ENCODE data around the gene SOWAHA. TPM values are rescaled to one million over a fixed set of nuclear protein-coding genes. Genes with fewer than 3 reads are reported as not detected.
"Not testable (repeated sequence)": the region's sequence is repeated elsewhere in the genome, so short reads cannot be mapped to it uniquely, and the experiment has no call there.

The SOWAHA gene
- total and polyA plus RNA-seq, 4 donors: 0.18 to 9.5 (median 0.41) TPM; not detected in 1

GRCh38 chr5:132797651-132798050 lies 15.5 kb upstream of the SOWAHA start:
- DNase-seq: no peak
- no peaks in the 10 kb centered on the region for H3K4me1 ChIP-seq (ENCODE audit: control insufficient read depth in 1 of 2, insufficient read depth in 2 of 2, low read length in 2 of 2)
- H3K27ac ChIP-seq (ENCODE audit: low read depth in 1 of 2, low read length in 2 of 2): no peak overlapping the region
- WGBS, 2 donors: 73 to 78% methylated on average over 2 of the region's 2 CpGs
- no peaks in the 10 kb centered on the region for H3K36me3 ChIP-seq (ENCODE audit: control insufficient read depth in 1 of 2, insufficient read depth in 2 of 2, low read length in 1 of 2)
- peaks cover 0 to 1% of the 10 kb centered on the region in 2 donors for H3K27me3 ChIP-seq (ENCODE audit: control insufficient read depth in 1 of 2, insufficient read depth in 2 of 2, low read length in 1 of 2)
- intact Hi-C loops (cut with DNase I): no loop called here
- no peak for ATAC-seq (ENCODE audit: low FRiP score)
- no peak overlapping the region for H3K4me3 ChIP-seq (ENCODE audit: low read length in 2 of 2)
- no peaks in the 10 kb centered on the region for H3K9me3 ChIP-seq (ENCODE audit: control insufficient read depth, low read length)

- no peaks in the 10 kb centered on the region for H3K9me3 ChIP-seq (ENCODE audit: control insufficient read depth, low read length)
- H3K4me3 ChIP-seq (ENCODE audit: low read length in 2 of 2): no peak overlapping the region
- H3K36me3 ChIP-seq (ENCODE audit: control insufficient read depth in 1 of 2, insufficient read depth in 2 of 2, low read length in 1 of 2): no peaks in the 10 kb centered on the region
- WGBS, 2 donors: 91% methylated on average over 2 of the region's 2 CpGs
- intact Hi-C loops (cut with DNase I): no loop called here
- ATAC-seq (ENCODE audit: low FRiP score) (no peak), DNase-seq (no peak)
- H3K27me3 ChIP-seq (ENCODE audit: control insufficient read depth in 1 of 2, insufficient read depth in 2 of 2, low read length in 1 of 2): peaks cover 0 to 1% of the 10 kb centered on the region in 2 donors
- no peak overlapping the region for H3K27ac ChIP-seq (ENCODE audit: low read depth in 1 of 2, low read length in 2 of 2)
- H3K4me1 ChIP-seq (ENCODE audit: control insufficient read depth in 1 of 2, insufficient read depth in 2 of 2, low read length in 2 of 2): no peaks in the 10 kb centered on the region
Observed at GRCh38 chr5:132799392-132799791, 13.7 kb upstream of the SOWAHA start.

- intact Hi-C loops (cut with DNase I): no loop called here
- 86 to 89% methylated on average over 2 of the region's 2 CpGs for WGBS, 2 donors
- H3K9me3 ChIP-seq (ENCODE audit: control insufficient read depth, low read length): no peaks in the 10 kb centered on the region
- H3K27ac ChIP-seq (ENCODE audit: low read depth in 1 of 2, low read length in 2 of 2): no peak overlapping the region
- no peaks in the 10 kb centered on the region for H3K4me1 ChIP-seq (ENCODE audit: control insufficient read depth in 1 of 2, insufficient read depth in 2 of 2, low read length in 2 of 2)
- H3K27me3 ChIP-seq (ENCODE audit: control insufficient read depth in 1 of 2, insufficient read depth in 2 of 2, low read length in 1 of 2): peaks cover 0 to 1% of the 10 kb centered on the region in 2 donors
- H3K4me3 ChIP-seq (ENCODE audit: low read length in 2 of 2): no peak overlapping the region
- no peaks in the 10 kb centered on the region for H3K36me3 ChIP-seq (ENCODE audit: control insufficient read depth in 1 of 2, insufficient read depth in 2 of 2, low read length in 1 of 2)
- ATAC-seq (ENCODE audit: low FRiP score) (no peak), DNase-seq (no peak)
Observed at GRCh38 chr5:132800545-132800944, 12.6 kb upstream of the SOWAHA start.

- Histone ChIP-seq H3K36me3 (ENCODE audit: control insufficient read depth in 1 of 2, insufficient read depth in 2 of 2, low read length in 1 of 2) (no peaks in the 10 kb centered on the region), H3K27me3 (ENCODE audit: control insufficient read depth in 1 of 2, insufficient read depth in 2 of 2, low read length in 1 of 2) (peaks cover 0 to 1% of the 10 kb centered on the region in 2 donors), H3K9me3 (ENCODE audit: control insufficient read depth, low read length) (no peaks in the 10 kb centered on the region), H3K4me3 (ENCODE audit: low read length in 2 of 2) (no peak overlapping the region), H3K4me1 (ENCODE audit: control insufficient read depth in 1 of 2, insufficient read depth in 2 of 2, low read length in 2 of 2) (no peaks in the 10 kb centered on the region), H3K27ac (ENCODE audit: low read depth in 1 of 2, low read length in 2 of 2) (no peak overlapping the region)
- no peak for DNase-seq
- no peak for ATAC-seq (ENCODE audit: low FRiP score)
- intact Hi-C loops (cut with DNase I): no loop called here
- 89 to 90% methylated on average over 5 of the region's 5 CpGs for WGBS, 2 donors
Observed at GRCh38 chr5:132802044-132802684, 10.9 kb upstream of the SOWAHA start.

GRCh38 chr5:132802685-132803066 lies 10.4 kb upstream of the SOWAHA start:
- DNase-seq; H3K4me1 ChIP-seq (ENCODE audit: control insufficient read depth in 1 of 2, insufficient read depth in 2 of 2, low read length in 2 of 2); H3K4me3 ChIP-seq (ENCODE audit: low read length in 2 of 2); H3K27ac ChIP-seq (ENCODE audit: low read depth in 1 of 2, low read length in 2 of 2); intact Hi-C loops (cut with DNase I); H3K27me3 ChIP-seq (ENCODE audit: control insufficient read depth in 1 of 2, insufficient read depth in 2 of 2, low read length in 1 of 2); H3K36me3 ChIP-seq (ENCODE audit: control insufficient read depth in 1 of 2, insufficient read depth in 2 of 2, low read length in 1 of 2); ATAC-seq (ENCODE audit: low FRiP score); H3K9me3 ChIP-seq (ENCODE audit: control insufficient read depth, low read length): not testable (repeated sequence)
- 80 to 86% methylated on average over 5 of the region's 5 CpGs for WGBS, 2 donors

GRCh38 chr5:132804219-132804618 lies 8.9 kb upstream of the SOWAHA start:
- intact Hi-C loops (cut with DNase I); H3K4me1 ChIP-seq (ENCODE audit: control insufficient read depth in 1 of 2, insufficient read depth in 2 of 2, low read length in 2 of 2); H3K27ac ChIP-seq (ENCODE audit: low read depth in 1 of 2, low read length in 2 of 2); H3K27me3 ChIP-seq (ENCODE audit: control insufficient read depth in 1 of 2, insufficient read depth in 2 of 2, low read length in 1 of 2); H3K9me3 ChIP-seq (ENCODE audit: control insufficient read depth, low read length); H3K36me3 ChIP-seq (ENCODE audit: control insufficient read depth in 1 of 2, insufficient read depth in 2 of 2, low read length in 1 of 2); DNase-seq; H3K4me3 ChIP-seq (ENCODE audit: low read length in 2 of 2); ATAC-seq (ENCODE audit: low FRiP score): not testable (repeated sequence)
- WGBS, 2 donors: 89 to 100% methylated on average over 1 of the region's 1 CpG

GRCh38 chr5:132805872-132806271 lies 7.2 kb upstream of the SOWAHA start:
- H3K36me3 ChIP-seq (ENCODE audit: control insufficient read depth in 1 of 2, insufficient read depth in 2 of 2, low read length in 1 of 2); H3K27ac ChIP-seq (ENCODE audit: low read depth in 1 of 2, low read length in 2 of 2); ATAC-seq (ENCODE audit: low FRiP score); intact Hi-C loops (cut with DNase I); H3K27me3 ChIP-seq (ENCODE audit: control insufficient read depth in 1 of 2, insufficient read depth in 2 of 2, low read length in 1 of 2); H3K9me3 ChIP-seq (ENCODE audit: control insufficient read depth, low read length); DNase-seq; H3K4me3 ChIP-seq (ENCODE audit: low read length in 2 of 2); H3K4me1 ChIP-seq (ENCODE audit: control insufficient read depth in 1 of 2, insufficient read depth in 2 of 2, low read length in 2 of 2): not testable (repeated sequence)
- 89 to 95% methylated on average over 6 of the region's 6 CpGs for WGBS, 2 donors

GRCh38 chr5:132806804-132807162 lies 6.3 kb upstream of the SOWAHA start:
- H3K27me3 ChIP-seq (ENCODE audit: control insufficient read depth in 1 of 2, insufficient read depth in 2 of 2, low read length in 1 of 2); ATAC-seq (ENCODE audit: low FRiP score); H3K4me1 ChIP-seq (ENCODE audit: control insufficient read depth in 1 of 2, insufficient read depth in 2 of 2, low read length in 2 of 2); H3K4me3 ChIP-seq (ENCODE audit: low read length in 2 of 2); H3K9me3 ChIP-seq (ENCODE audit: control insufficient read depth, low read length); intact Hi-C loops (cut with DNase I); H3K27ac ChIP-seq (ENCODE audit: low read depth in 1 of 2, low read length in 2 of 2); H3K36me3 ChIP-seq (ENCODE audit: control insufficient read depth in 1 of 2, insufficient read depth in 2 of 2, low read length in 1 of 2); DNase-seq: not testable (repeated sequence)
- 91 to 97% methylated on average over 12 of the region's 12 CpGs for WGBS, 2 donors

- Histone ChIP-seq H3K4me3 (ENCODE audit: low read length in 2 of 2) (no peak overlapping the region), H3K27ac (ENCODE audit: low read depth in 1 of 2, low read length in 2 of 2) (no peak overlapping the region), H3K36me3 (ENCODE audit: control insufficient read depth in 1 of 2, insufficient read depth in 2 of 2, low read length in 1 of 2) (no peaks in the 10 kb centered on the region), H3K27me3 (ENCODE audit: control insufficient read depth in 1 of 2, insufficient read depth in 2 of 2, low read length in 1 of 2) (no peaks in the 10 kb centered on the region), H3K4me1 (ENCODE audit: control insufficient read depth in 1 of 2, insufficient read depth in 2 of 2, low read length in 2 of 2) (no peaks in the 10 kb centered on the region), H3K9me3 (ENCODE audit: control insufficient read depth, low read length) (no peaks in the 10 kb centered on the region)
- ATAC-seq (ENCODE audit: low FRiP score) (no peak), DNase-seq (no peak)
- 70 to 72% methylated on average over 12 of the region's 12 CpGs for WGBS, 2 donors
- intact Hi-C loops (cut with DNase I): no loop called here
Observed at GRCh38 chr5:132807163-132807838, 5.8 kb upstream of the SOWAHA start.

Data from aorta (tissue), 5 donors.